Keratinocyte (primary cell): ENCODE results near the gene SLCO2B1. TPM values are rescaled to one million over a fixed set of nuclear protein-coding genes. Genes with fewer than 3 reads are reported as not detected.

ENCODE experiments used
- DNase-seq: peaks from one replicate; pipeline ENCODE4 v3.0.0-alpha.2; 2011; ENCODE audit warnings: low read depth, missing footprints, low spot score
- FAIRE-seq: peaks from 2 replicates; lab custom pipeline; 2011; peaks lifted over from hg19 to GRCh38; lab: Jason Lieb, UNC
- H2AFZ ChIP-seq: 2 replicates; pipeline ENCODE4 v1.6.0; 2012; ENCODE audit warnings: low read length, control low read depth, inconsistent platforms; ENCODE audit not compliant: control insufficient read depth
- H3K27ac ChIP-seq: 2 replicates; pipeline ENCODE4 v1.5.1; 2011; ENCODE audit warnings: low read length; ENCODE audit not compliant: control insufficient read depth, insufficient read depth
- H3K27me3 ChIP-seq: 3 replicates; pipeline ENCODE4 v1.6.0; 2011; ENCODE audit warnings: low read length; ENCODE audit not compliant: control insufficient read depth, insufficient read depth; ENCODE audit errors: extremely low read depth
- H3K36me3 ChIP-seq, 2 experiments: 2 replicates in 1 of 2; 3 replicates in 1 of 2; pipeline ENCODE4 v1.5.1; 2011; ENCODE audit warnings: low read length in 2 of 2, mild to moderate bottlenecking in 1 of 2; ENCODE audit not compliant: control insufficient read depth in 2 of 2, insufficient read depth in 2 of 2; ENCODE audit errors: extremely low read depth in 1 of 2
- H3K4me1 ChIP-seq: 3 replicates; pipeline ENCODE4 v1.5.1; 2011; ENCODE audit warnings: low read length; ENCODE audit not compliant: control insufficient read depth, insufficient read depth; ENCODE audit errors: extremely low read depth
- H3K4me2 ChIP-seq: 3 replicates; pipeline ENCODE4 v1.6.0; 2011; ENCODE audit warnings: low read depth, low read length; ENCODE audit not compliant: control insufficient read depth, insufficient read depth; ENCODE audit errors: extremely low read depth
- H3K4me3 ChIP-seq, 3 experiments: fragments of 200-600 bp in 1 of 3; sonication (generic) in 1 of 3; 2 replicates in 2 of 3; 3 replicates in 1 of 3; pipeline ENCODE4 v1.5.1; 2011 to 2016; ENCODE audit warnings: low read length in 3 of 3, mild to moderate bottlenecking in 3 of 3, control low read depth in 2 of 3, inconsistent platforms in 1 of 3, low read depth in 1 of 3, mixed read lengths in 1 of 3, mixed run types in 1 of 3, moderate library complexity in 1 of 3; ENCODE audit not compliant: control insufficient read depth in 2 of 3, insufficient read depth in 2 of 3; ENCODE audit errors: extremely low read depth in 1 of 3
- H3K79me2 ChIP-seq: 2 replicates; pipeline ENCODE4 v1.6.0; 2012; ENCODE audit warnings: low read length; ENCODE audit not compliant: control insufficient read depth, insufficient read depth
- H3K9ac ChIP-seq: 3 replicates; pipeline ENCODE4 v1.6.0; 2011; ENCODE audit warnings: low read length; ENCODE audit not compliant: control insufficient read depth, insufficient read depth; ENCODE audit errors: extremely low read depth
- H3K9me1 ChIP-seq: 3 replicates; pipeline ENCODE4 v1.6.0; 2011; ENCODE audit warnings: low read length; ENCODE audit not compliant: control insufficient read depth, insufficient read depth; ENCODE audit errors: extremely low read depth
- H3K9me3 ChIP-seq: 2 replicates; pipeline ENCODE4 v1.5.1; 2012; ENCODE audit warnings: low read depth, low read length; ENCODE audit not compliant: control insufficient read depth
- H4K20me1 ChIP-seq: 3 replicates; pipeline ENCODE4 v1.6.0; 2011; ENCODE audit warnings: low read length; ENCODE audit not compliant: control insufficient read depth, insufficient read depth; ENCODE audit errors: extremely low read depth
- CTCF ChIP-seq, 3 experiments: IDR thresholded peaks in 1 of 3; conservative IDR thresholded peaks in 1 of 3; optimal IDR thresholded peaks in 1 of 3; 2 replicates in 2 of 3; 3 replicates in 1 of 3; pipeline versions ENCODE3 to v1.5.1; 2011; ENCODE audit warnings: low read length in 3 of 3, mild to moderate bottlenecking in 3 of 3, moderate library complexity in 2 of 3, control low read depth in 1 of 3, inconsistent platforms in 1 of 3; ENCODE audit not compliant: insufficient read depth in 2 of 3; ENCODE audit errors: extremely low read depth in 1 of 3
- EZH2 ChIP-seq: IDR thresholded peaks from one replicate; pipeline ENCODE4 v1.6.1; 2012; ENCODE audit warnings: inconsistent platforms, mild to moderate bottlenecking, low read length, moderate library complexity
- dilution Hi-C: fragments of 300-500 bp; cut with MboI; formaldehyde crosslinking; loops from one replicate; pipeline ENCODE4 v1.7.0; 2020; ENCODE audit warnings: low sequenced_read_pairs; ENCODE audit not compliant: extremely low pct_ligation_motif_present
- polyA plus RNA-seq, 5 experiments: library from polyadenylated mRNA; depleted of rRNA in 3 of 5; stranded (reverse) in 3 of 5; stranded (forward) in 1 of 5; unstranded in 1 of 5; fragments of >200 nt; gene quantifications; 1 replicate in 1 of 5; 2 replicates in 3 of 5; 3 replicates in 1 of 5; pipeline versions ENCODE4 v1.2.1 to v1.2.3, GENCODE V29; 2011 to 2012; ENCODE audit warnings: missing spikeins in 2 of 5, low read depth in 1 of 5, low replicate concordance in 1 of 5

SLCO2B1 gene
- polyA plus RNA-seq, 1 donor (not counting 4 experiments of a cell fraction or from before 2014, with no cell fraction given), result not detected

- no peaks in the 10 kb centered on the region for H3K36me3 ChIP-seq
- H3K4me3 ChIP-seq, result no peak overlapping the region
- H3K9me1 ChIP-seq, result no peaks in the 10 kb centered on the region
- dilution Hi-C loops, result no loop called here
- H3K4me2 ChIP-seq, result no peak overlapping the region
- H4K20me1 ChIP-seq, result no peaks in the 10 kb centered on the region
- H3K27me3 ChIP-seq, result peaks cover 38% of the 10 kb centered on the region
- FAIRE-seq (no peak), DNase-seq (no peak)
- no peaks in the 10 kb centered on the region for H3K9me3 ChIP-seq
- H3K4me1 ChIP-seq, result no peaks in the 10 kb centered on the region
- TF ChIP-seq EZH2 (no peak), CTCF (optimal IDR thresholded peaks at IDR 0.05 in 1 of 3, IDR thresholded peaks at IDR 0.05 in 1 of 3, conservative IDR thresholded peaks at IDR 0.05 in 1 of 3; ENCODE audit: extremely low read depth in 1 of 3, insufficient read depth in 2 of 3, low read length in 3 of 3) (no peak)
- no peak overlapping the region for H3K27ac ChIP-seq
- H3K79me2 ChIP-seq, result no peaks in the 10 kb centered on the region
- H2AFZ ChIP-seq, result no peak overlapping the region
- no peak overlapping the region for H3K9ac ChIP-seq
Measured at GRCh38 chr11:75199412-75199955, 48.6 kb downstream of the SLCO2B1 start.

GRCh38 chr11:75200051-75200450 is 49.1 kb downstream of the SLCO2B1 start:
- Histone ChIP-seq H3K9me1 (no peaks in the 10 kb centered on the region), H3K9ac (no peak overlapping the region), H3K9me3 (no peaks in the 10 kb centered on the region), H3K27me3 (peaks cover 33% of the 10 kb centered on the region), H2AFZ (no peak overlapping the region), H3K36me3 (no peaks in the 10 kb centered on the region), H3K4me3 (no peak overlapping the region), H3K79me2 (no peaks in the 10 kb centered on the region), H4K20me1 (no peaks in the 10 kb centered on the region), H3K4me2 (no peak overlapping the region), H3K4me1 (no peaks in the 10 kb centered on the region), H3K27ac (no peak overlapping the region)
- FAIRE-seq (no peak), DNase-seq (no peak)
- TF ChIP-seq EZH2, result no peak
- dilution Hi-C loops, result loop anchor here (25.0 kb wide), 1 partner anchor 163 kb away; no protein-coding TSS in a partner anchor

- no peak overlapping the region for H3K27ac ChIP-seq
- no peaks in the 10 kb centered on the region for H3K79me2 ChIP-seq
- H3K9ac ChIP-seq, result no peak overlapping the region
- no peak overlapping the region for H2AFZ ChIP-seq
- H3K4me2 ChIP-seq, result no peak overlapping the region
- H4K20me1 ChIP-seq, result peaks cover 2% of the 10 kb centered on the region
- dilution Hi-C loops, result loop anchor here (25.0 kb wide), 1 partner anchor 163 kb away; no protein-coding TSS in a partner anchor
- no peak for FAIRE-seq
- H3K36me3 ChIP-seq, result no peaks in the 10 kb centered on the region
- H3K4me1 ChIP-seq, result no peaks in the 10 kb centered on the region
- TF ChIP-seq CTCF (optimal IDR thresholded peaks at IDR 0.05 in 1 of 3, IDR thresholded peaks at IDR 0.05 in 1 of 3, conservative IDR thresholded peaks at IDR 0.05 in 1 of 3; ENCODE audit: extremely low read depth in 1 of 3, insufficient read depth in 2 of 3, low read length in 3 of 3) (no peak), EZH2 (no peak)
- H3K9me1 ChIP-seq, result no peaks in the 10 kb centered on the region
- peaks cover 28% of the 10 kb centered on the region for H3K27me3 ChIP-seq
- no peak overlapping the region for H3K4me3 ChIP-seq
- H3K9me3 ChIP-seq, result no peaks in the 10 kb centered on the region
- DNase-seq, result no peak
Measured at GRCh38 chr11:75200531-75200930, 49.6 kb downstream of the SLCO2B1 start.
